ENCODE data around the gene ASCL4. TPM values are rescaled to one million over a fixed set of nuclear protein-coding genes. Genes with fewer than 3 reads are reported as not detected.

Gene ASCL4
- total and polyA plus RNA-seq, 2 of the 13 experiments (the other 11 are each of a cell fraction or from before 2014, with no cell fraction given) = not detected

DNA sequence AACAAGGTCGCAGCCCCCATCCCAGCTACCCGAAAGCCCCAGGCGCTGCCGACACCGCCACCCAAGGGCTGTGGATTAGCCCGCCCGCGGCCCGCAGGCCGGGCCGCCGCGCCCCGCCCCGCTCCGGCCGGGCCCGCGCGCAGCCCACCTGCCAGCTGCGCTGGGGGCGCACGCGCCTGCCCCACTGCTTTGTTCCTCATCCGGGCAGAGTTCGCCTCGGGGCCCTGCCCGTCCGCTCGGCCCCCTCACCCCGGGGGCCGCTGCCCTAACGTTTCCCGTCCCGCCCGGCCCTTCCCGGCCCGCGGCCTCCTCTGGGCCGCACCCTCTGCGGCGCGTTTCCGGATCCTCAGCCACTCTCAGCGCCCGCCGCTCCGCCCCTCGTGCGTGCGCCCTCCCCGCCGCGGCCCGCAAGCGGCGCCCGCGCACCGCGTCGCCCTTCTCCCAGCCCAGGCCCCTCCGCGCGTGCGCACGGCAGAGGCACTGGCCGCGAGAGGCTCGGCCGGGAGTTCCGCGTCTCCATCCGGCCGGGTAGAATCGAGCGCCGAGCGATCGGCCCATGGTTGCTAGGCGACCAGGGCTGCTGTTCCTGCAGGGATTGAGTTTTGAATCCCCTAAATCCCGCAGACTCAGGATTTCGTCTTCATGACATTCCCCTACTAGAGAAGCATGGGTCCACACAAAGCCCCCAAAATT lies 13.5 kb upstream of the ASCL4 start, which contains the start of gene PRDM4 (continued):
- TF ChIP-seq, protein P1, sequence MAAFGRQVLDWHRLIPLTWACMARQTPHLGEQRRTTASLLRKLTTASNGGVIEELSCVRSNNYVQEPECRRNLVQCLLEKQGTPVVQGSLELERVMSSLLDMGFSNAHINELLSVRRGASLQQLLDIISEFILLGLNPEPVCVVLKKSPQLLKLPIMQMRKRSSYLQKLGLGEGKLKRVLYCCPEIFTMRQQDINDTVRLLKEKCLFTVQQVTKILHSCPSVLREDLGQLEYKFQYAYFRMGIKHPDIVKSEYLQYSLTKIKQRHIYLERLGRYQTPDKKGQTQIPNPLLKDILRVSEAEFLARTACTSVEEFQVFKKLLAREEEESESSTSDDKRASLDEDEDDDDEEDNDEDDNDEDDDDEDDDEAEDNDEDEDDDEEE (CRISPR knock-in tag; IDR thresholded peaks at IDR 0.05) = peak; percentile 67; the same call in 1 of the 2 replicates
- TF ChIP-seq ZNF263 (CRISPR knock-in tag; IDR thresholded peaks at IDR 0.05) (no peak), KLF12 (CRISPR knock-in tag; IDR thresholded peaks at IDR 0.05; ENCODE audit: borderline replicate concordance) (peak; percentile 86), PAWR (CRISPR knock-in tag; IDR thresholded peaks at IDR 0.05; ENCODE audit: borderline replicate concordance) (no peak), TOPORS (CRISPR knock-in tag; IDR thresholded peaks at IDR 0.05) (no peak), MXD4 (CRISPR knock-in tag; IDR thresholded peaks at IDR 0.05) (no peak), ZNF772 (CRISPR knock-in tag; IDR thresholded peaks at IDR 0.05) (no peak; the same call in 1 of the 2 replicates), EEA1 (CRISPR knock-in tag; IDR thresholded peaks at IDR 0.05; ENCODE audit: borderline replicate concordance) (no peak; the same call in 1 of the 2 replicates), PCBP2 (optimal IDR thresholded peaks at IDR 0.05; ENCODE audit: low read depth, low read length, poor library complexity, severe bottlenecking) (no peak), ZNF883 (CRISPR knock-in tag; IDR thresholded peaks at IDR 0.05; ENCODE audit: not compliant biosample characterization) (peak; percentile 80), XRCC5 (optimal IDR thresholded peaks at IDR 0.05; ENCODE audit: low read length) (peak; percentile 95), HMGA1 (CRISPR knock-in tag; conservative IDR thresholded peaks at IDR 0.05) (no peak), SIN3B (IDR thresholded peaks at IDR 0.05; ENCODE audit: low read length) (no peak), RBFOX2 (IDR thresholded peaks at IDR 0.05; ENCODE audit: low read depth, low read length) (peak; percentile 87), ZNF792 (CRISPR knock-in tag; IDR thresholded peaks at IDR 0.05) (0 out of 2 replicates have a peak, but pooled peaks have one; percentile 15), KLF16 (CRISPR knock-in tag; IDR thresholded peaks at IDR 0.05) (peak in 1 of 2 experiments; percentile 50; a peak in 1 of 4 replicates), TGIF2 (CRISPR knock-in tag; IDR thresholded peaks at IDR 0.05) (no peak), ZNF713 (CRISPR knock-in tag; IDR thresholded peaks at IDR 0.05) (no peak), MYC (CRISPR knock-in tag; IDR thresholded peaks at IDR 0.05; ENCODE audit: borderline replicate concordance) (peak; percentile 59; the same call in 1 of the 2 replicates), ZNF317 (CRISPR knock-in tag; IDR thresholded peaks at IDR 0.05) (no peak), CBFB (CRISPR knock-in tag; IDR thresholded peaks at IDR 0.05) (0 out of 2 replicates have a peak, but pooled peaks have one; percentile 39)
- TF ChIP-seq, protein P2, sequence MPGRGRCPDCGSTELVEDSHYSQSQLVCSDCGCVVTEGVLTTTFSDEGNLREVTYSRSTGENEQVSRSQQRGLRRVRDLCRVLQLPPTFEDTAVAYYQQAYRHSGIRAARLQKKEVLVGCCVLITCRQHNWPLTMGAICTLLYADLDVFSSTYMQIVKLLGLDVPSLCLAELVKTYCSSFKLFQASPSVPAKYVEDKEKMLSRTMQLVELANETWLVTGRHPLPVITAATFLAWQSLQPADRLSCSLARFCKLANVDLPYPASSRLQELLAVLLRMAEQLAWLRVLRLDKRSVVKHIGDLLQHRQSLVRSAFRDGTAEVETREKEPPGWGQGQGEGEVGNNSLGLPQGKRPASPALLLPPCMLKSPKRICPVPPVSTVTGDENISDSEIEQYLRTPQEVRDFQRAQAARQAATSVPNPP (CRISPR knock-in tag; IDR thresholded peaks at IDR 0.05) = no peak
- TF ChIP-seq, protein P3, sequence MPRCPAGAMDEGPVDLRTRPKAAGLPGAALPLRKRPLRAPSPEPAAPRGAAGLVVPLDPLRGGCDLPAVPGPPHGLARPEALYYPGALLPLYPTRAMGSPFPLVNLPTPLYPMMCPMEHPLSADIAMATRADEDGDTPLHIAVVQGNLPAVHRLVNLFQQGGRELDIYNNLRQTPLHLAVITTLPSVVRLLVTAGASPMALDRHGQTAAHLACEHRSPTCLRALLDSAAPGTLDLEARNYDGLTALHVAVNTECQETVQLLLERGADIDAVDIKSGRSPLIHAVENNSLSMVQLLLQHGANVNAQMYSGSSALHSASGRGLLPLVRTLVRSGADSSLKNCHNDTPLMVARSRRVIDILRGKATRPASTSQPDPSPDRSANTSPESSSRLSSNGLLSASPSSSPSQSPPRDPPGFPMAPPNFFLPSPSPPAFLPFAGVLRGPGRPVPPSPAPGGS (CRISPR knock-in tag; IDR thresholded peaks at IDR 0.05) = peak; percentile 51; the same call in 1 of the 2 replicates
- TF ChIP-seq, protein P4, sequence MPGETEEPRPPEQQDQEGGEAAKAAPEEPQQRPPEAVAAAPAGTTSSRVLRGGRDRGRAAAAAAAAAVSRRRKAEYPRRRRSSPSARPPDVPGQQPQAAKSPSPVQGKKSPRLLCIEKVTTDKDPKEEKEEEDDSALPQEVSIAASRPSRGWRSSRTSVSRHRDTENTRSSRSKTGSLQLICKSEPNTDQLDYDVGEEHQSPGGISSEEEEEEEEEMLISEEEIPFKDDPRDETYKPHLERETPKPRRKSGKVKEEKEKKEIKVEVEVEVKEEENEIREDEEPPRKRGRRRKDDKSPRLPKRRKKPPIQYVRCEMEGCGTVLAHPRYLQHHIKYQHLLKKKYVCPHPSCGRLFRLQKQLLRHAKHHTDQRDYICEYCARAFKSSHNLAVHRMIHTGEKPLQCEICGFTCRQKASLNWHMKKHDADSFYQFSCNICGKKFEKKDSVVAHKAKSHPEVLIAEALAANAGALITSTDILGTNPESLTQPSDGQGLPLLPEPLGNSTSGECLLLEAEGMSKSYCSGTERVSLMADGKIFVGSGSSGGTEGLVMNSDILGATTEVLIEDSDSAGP (CRISPR knock-in tag; IDR thresholded peaks at IDR 0.05; ENCODE audit: borderline replicate concordance) = peak; percentile 23; the same call in 1 of the 2 replicates
- TF ChIP-seq, protein P5, sequence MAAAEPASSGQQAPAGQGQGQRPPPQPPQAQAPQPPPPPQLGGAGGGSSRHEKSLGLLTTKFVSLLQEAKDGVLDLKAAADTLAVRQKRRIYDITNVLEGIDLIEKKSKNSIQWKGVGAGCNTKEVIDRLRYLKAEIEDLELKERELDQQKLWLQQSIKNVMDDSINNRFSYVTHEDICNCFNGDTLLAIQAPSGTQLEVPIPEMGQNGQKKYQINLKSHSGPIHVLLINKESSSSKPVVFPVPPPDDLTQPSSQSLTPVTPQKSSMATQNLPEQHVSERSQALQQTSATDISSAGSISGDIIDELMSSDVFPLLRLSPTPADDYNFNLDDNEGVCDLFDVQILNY (CRISPR knock-in tag; conservative IDR thresholded peaks at IDR 0.05) = peak; percentile 68; the same call in 1 of the 2 replicates
